ENCODE results near the gene SLC47A2. TPM values are rescaled to one million over a fixed set of nuclear protein-coding genes. Genes with fewer than 3 reads are reported as not detected.

Gene SLC47A2
- total and polyA plus RNA-seq, 2 experiments from 2014 or later = not detected

- ATAC-seq (no peak), DNase-seq (ENCODE audit: low spot score) (no peak)
- Histone ChIP-seq H3K4me3 (0 out of 2 replicates have a peak overlapping the region, but pooled peaks have one; percentile 17), H3K4me1 (ENCODE audit: insufficient read depth) (peaks cover 30% of the 10 kb centered on the region), H3K36me3 (ENCODE audit: insufficient read depth) (peaks cover 20% of the 10 kb centered on the region), H3K9me2 (ENCODE audit: insufficient read depth) (0 out of 2 replicates have a peak, but pooled peaks cover 4% of the 10 kb centered on the region), H3K4me2 (peak overlapping the region; percentile 90), H3K79me2 (replicated peaks; ENCODE audit: insufficient read depth) (peaks cover 59% of the 10 kb centered on the region), H3F3A (replicated peaks; ENCODE audit: low read depth) (peaks cover 5% of the 10 kb centered on the region; the same call in 1 of the 2 replicates), H4K20me1 (replicated peaks; ENCODE audit: insufficient read depth) (peaks cover 6% of the 10 kb centered on the region), H3K27ac (ENCODE audit: low read depth) (no peak overlapping the region), H3K27me3 (ENCODE audit: insufficient read depth) (peaks cover 20% of the 10 kb centered on the region), H2AFZ (no peak overlapping the region)
- peaks cover 51% of the 10 kb centered on the region for H3K36me3 Mint-ChIP-seq (ENCODE audit: low read depth)
- peaks cover 30% of the 10 kb centered on the region for H3K9me3 Mint-ChIP-seq
- peaks cover 35% of the 10 kb centered on the region for H3K4me1 Mint-ChIP-seq
- H3K27ac Mint-ChIP-seq = no peak overlapping the region
- H3K27me3 Mint-ChIP-seq (ENCODE audit: insufficient read depth, low read depth, poor library complexity) = peaks cover 31% of the 10 kb centered on the region
- peak overlapping the region; percentile 51 for H3K4me3 Mint-ChIP-seq
- no peak for TF ChIP-seq ZNF462 (CRISPR knock-in tag; IDR thresholded peaks at IDR 0.05)
- TF ChIP-seq ETS1 (IDR thresholded peaks at IDR 0.05) = no peak
- TF ChIP-seq REST (IDR thresholded peaks at IDR 0.05; ENCODE audit: unreplicated experiment) = no peak
- no peak for TF ChIP-seq JUNB (IDR thresholded peaks at IDR 0.05; ENCODE audit: unreplicated experiment)
- no peak for TF ChIP-seq ZNF331 (CRISPR knock-in tag; IDR thresholded peaks at IDR 0.05; ENCODE audit: low read depth)
- no peak for TF ChIP-seq ZNF114 (CRISPR knock-in tag; IDR thresholded peaks at IDR 0.05)
- TF ChIP-seq EZH2phosphoT487 (IDR thresholded peaks at IDR 0.05; ENCODE audit: unreplicated experiment) = no peak
- no peak for TF ChIP-seq POLR2AphosphoS5 (IDR thresholded peaks at IDR 0.05; ENCODE audit: low read depth)
These were observed 65.6 kb downstream of the SLC47A2 start for GRCh38 chr17:19650826-19651225.
